ENCODE results near the gene THOC5. TPM values are rescaled to one million over a fixed set of nuclear protein-coding genes. Genes with fewer than 3 reads are reported as not detected.
"Not testable (repeated sequence)": the region's sequence is repeated elsewhere in the genome, so short reads cannot be mapped to it uniquely, and the experiment has no call there.

THOC5 gene
- 10 to 100 TPM; 61.1 to 89.7 TPM for total RNA-seq
- polyA plus RNA-seq (2013, experiment 1 of 2) = 34.9 TPM
- polyA plus RNA-seq (2013, experiment 2 of 2) = 31.4 TPM
- long read RNA-seq, experiment 1, full-length matches to known transcripts = 4 of 15 reads
- long read RNA-seq, experiment 1, partial matches to known transcripts = 6 of 15 reads
- long read RNA-seq, experiment 1, other reads (novel, unspliced or antisense) = 5 of 15 reads
- long read RNA-seq, experiment 2, full-length matches to known transcripts = 72 of 150 reads
- long read RNA-seq, experiment 2, partial matches to known transcripts = 14 of 150 reads
- long read RNA-seq, experiment 2, other reads (novel, unspliced or antisense) = 64 of 150 reads
- long read RNA-seq, experiment 3, full-length matches to known transcripts = 348 of 439 reads
- long read RNA-seq, experiment 3, partial matches to known transcripts = 8 of 439 reads
- long read RNA-seq, experiment 3, other reads (novel, unspliced or antisense) = 83 of 439 reads
- long read RNA-seq, experiment 4, full-length matches to known transcripts = 8 of 15 reads
- long read RNA-seq, experiment 4, partial matches to known transcripts = 3 of 15 reads
- long read RNA-seq, experiment 4, other reads (novel, unspliced or antisense) = 4 of 15 reads

DNA sequence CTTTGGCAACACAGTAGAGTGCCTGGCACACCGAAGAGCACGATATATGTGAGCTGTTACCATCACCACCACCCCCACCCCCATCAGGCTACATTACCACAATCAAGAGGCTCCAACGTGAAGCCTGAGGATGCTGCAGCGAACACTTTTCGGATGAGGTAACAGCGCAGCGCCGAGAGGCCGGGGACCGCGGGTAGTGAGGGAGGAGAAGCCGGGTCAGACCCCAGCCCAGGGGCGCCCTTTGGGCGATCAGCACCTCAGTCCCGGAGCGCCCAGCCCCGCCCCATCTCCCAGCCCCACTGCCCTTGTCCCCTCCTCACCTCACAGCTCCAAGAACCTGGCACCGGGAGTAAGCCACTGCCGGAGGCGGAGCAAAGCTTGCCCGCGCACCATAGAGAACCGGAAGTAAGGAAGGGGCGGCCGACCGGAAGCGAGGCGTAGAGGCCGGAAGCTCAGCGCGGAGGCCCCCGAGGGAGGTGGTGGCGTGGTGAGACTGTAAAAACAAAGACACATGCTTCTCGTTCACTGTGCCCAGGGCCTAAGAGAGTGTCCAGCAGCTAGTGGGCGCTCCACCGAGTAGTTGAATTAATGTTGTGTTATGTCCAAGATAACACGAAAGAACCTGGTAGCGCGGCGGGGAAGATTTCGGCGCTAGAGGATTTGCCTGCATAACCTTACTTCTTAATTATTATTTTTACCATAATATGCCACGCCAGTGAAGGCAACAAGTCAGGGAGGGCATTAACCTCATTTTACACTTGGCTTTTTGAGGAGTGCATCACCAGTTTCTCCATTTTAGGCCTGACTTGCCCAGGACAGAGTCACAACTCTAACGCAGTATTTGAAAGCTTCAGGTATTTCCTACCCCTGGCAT lies at the start of gene THOC5:
TSS of gene THOC5 (minus strand) at position 407 of the 874 bp plus-strand sequence. CDS start 4,610 bp downstream, outside the sequence.
- Histone ChIP-seq H3K4me3 (ENCODE audit: low read length) (peak within 1 kb of the TSS; percentile 98), H3K36me3 (ENCODE audit: control insufficient read depth, insufficient read depth, low read length) (peaks cover 56% of the 10 kb centered on the region), H3K9me3 (ENCODE audit: control insufficient read depth, low read length) (peaks cover 24% of the 10 kb centered on the region), H3K4me1 (ENCODE audit: control insufficient read depth, insufficient read depth, low read length) (no peaks in the 10 kb centered on the region), H3K27ac (ENCODE audit: low read depth, low read length) (peak within 1 kb of the TSS; percentile 84), H3K9ac (ENCODE audit: extremely low read depth, low read length, poor library complexity, severe bottlenecking) (peak within 1 kb of the TSS; percentile 92), H3K27me3 (ENCODE audit: control insufficient read depth, insufficient read depth, low read length, poor library complexity, severe bottlenecking) (no peaks in the 10 kb centered on the region)
- Mint-ChIP-seq H3K36me3 (ENCODE audit: low read depth) (peaks cover 61% of the 10 kb centered on the region), H3K4me1 (peaks cover 3% of the 10 kb centered on the region), H3K4me3 (peak within 1 kb of the TSS; percentile 89), H3K27ac (peak within 1 kb of the TSS; percentile 95), H3K27me3 (ENCODE audit: insufficient read depth) (no peaks in the 10 kb centered on the region), H3K9me3 (peaks cover 27% of the 10 kb centered on the region)
- WGBS, 2 experiments (ENCODE audit: insufficient coverage in 1 of 2, insufficient read length in 1 of 2) = 4 to 6% methylated on average over 25 to 44 of the region's 44 CpGs
- DNase-seq = peak; percentile 97
- TF ChIP-seq, protein P1, sequence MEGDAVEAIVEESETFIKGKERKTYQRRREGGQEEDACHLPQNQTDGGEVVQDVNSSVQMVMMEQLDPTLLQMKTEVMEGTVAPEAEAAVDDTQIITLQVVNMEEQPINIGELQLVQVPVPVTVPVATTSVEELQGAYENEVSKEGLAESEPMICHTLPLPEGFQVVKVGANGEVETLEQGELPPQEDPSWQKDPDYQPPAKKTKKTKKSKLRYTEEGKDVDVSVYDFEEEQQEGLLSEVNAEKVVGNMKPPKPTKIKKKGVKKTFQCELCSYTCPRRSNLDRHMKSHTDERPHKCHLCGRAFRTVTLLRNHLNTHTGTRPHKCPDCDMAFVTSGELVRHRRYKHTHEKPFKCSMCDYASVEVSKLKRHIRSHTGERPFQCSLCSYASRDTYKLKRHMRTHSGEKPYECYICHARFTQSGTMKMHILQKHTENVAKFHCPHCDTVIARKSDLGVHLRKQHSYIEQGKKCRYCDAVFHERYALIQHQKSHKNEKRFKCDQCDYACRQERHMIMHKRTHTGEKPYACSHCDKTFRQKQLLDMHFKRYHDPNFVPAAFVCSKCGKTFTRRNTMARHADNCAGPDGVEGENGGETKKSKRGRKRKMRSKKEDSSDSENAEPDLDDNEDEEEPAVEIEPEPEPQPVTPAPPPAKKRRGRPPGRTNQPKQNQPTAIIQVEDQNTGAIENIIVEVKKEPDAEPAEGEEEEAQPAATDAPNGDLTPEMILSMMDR (conservative IDR thresholded peaks at IDR 0.05) = peak; percentile 62

DNA sequence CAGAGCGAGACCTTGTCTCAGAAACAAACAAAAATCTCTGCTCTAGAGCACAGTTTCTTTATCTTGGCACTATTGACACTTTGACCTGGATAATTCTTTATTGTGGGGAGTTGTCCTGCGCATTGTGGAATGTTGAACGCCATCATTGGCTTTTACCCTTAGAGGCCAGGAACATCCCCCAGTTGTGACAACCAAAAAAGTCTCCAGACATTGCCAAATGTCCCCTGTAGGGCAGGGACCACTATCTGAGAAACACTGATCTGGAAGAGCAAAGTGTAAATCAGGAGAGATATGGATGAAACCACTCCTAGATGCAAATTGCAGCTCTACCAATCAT lies 45.1 kb upstream of the THOC5 start:
- peaks cover 4% of the 10 kb centered on the region for H3K4me1 Mint-ChIP-seq
- Histone ChIP-seq H3K36me3 (ENCODE audit: control insufficient read depth, insufficient read depth, low read length) (no peaks in the 10 kb centered on the region), H3K4me1 (ENCODE audit: control insufficient read depth, insufficient read depth, low read length) (no peaks in the 10 kb centered on the region), H3K9me3 (ENCODE audit: control insufficient read depth, low read length) (no peaks in the 10 kb centered on the region), H3K9ac (ENCODE audit: extremely low read depth, low read length, poor library complexity, severe bottlenecking) (no peak overlapping the region), H3K27me3 (ENCODE audit: control insufficient read depth, insufficient read depth, low read length, poor library complexity, severe bottlenecking) (no peaks in the 10 kb centered on the region), H3K4me3 (ENCODE audit: low read length) (no peak overlapping the region), H3K27ac (ENCODE audit: low read depth, low read length) (no peak overlapping the region)
- H3K4me3 Mint-ChIP-seq = peak overlapping the region; percentile 43
- no peak overlapping the region for H3K27ac Mint-ChIP-seq
- TF ChIP-seq, protein P1 (conservative IDR thresholded peaks at IDR 0.05) = no peak
- no peaks in the 10 kb centered on the region for H3K36me3 Mint-ChIP-seq (ENCODE audit: low read depth)
- H3K27me3 Mint-ChIP-seq (ENCODE audit: insufficient read depth) = peaks cover 21% of the 10 kb centered on the region
- peaks cover 4% of the 10 kb centered on the region for H3K9me3 Mint-ChIP-seq
- DNase-seq = no peak
- WGBS, 2 experiments (ENCODE audit: insufficient coverage in 1 of 2, insufficient read length in 1 of 2) = 97 to 100% methylated on average over 1 to 3 of the region's 3 CpGs

DNA sequence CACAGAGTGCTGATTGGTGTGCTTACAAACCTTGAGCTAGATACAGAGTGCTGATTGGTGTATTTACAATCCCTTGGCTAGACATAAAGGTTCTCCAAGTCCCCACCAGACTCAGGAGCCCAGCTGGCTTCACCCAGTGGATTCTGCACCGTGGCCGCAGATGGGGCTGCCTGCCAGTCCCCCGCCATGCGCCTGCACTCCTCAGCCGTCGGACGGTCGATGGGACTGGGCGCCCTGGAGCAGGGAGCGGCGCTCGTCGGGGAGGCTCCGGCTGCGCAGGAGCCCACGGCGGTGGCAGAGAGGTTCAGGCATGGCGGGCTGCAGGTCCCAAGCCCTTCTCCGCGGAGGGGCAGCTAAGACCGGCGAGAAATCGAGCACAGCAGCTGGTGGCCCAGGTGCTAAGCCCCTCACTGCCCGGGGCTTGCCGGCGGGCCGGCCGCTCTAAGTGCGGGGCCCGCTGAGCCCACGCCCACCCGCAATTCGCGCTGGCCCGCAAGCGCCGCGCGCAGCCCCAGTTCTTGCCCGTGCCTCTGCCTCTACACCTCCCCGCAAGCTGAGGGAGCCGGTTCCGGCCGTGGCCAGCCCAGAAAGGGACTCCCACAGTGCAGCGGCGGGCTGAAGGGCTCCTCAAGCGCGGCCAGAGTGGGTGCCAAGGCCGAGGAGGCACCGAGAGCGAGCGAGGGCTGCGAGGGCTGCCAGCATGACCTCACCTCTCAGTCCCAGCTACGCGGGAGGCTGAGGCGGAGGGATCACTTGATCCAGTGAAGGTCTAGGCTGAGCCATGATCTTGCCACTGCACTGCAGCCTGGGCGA lies 44.5 kb upstream of the THOC5 start:
- H3K27me3 Mint-ChIP-seq (ENCODE audit: insufficient read depth) = peaks cover 21% of the 10 kb centered on the region
- H3K9ac ChIP-seq (ENCODE audit: extremely low read depth, low read length, poor library complexity, severe bottlenecking); H3K27ac ChIP-seq (ENCODE audit: low read depth, low read length); H3K4me1 ChIP-seq (ENCODE audit: control insufficient read depth, insufficient read depth, low read length); H3K9me3 Mint-ChIP-seq; H3K27ac Mint-ChIP-seq; H3K4me1 Mint-ChIP-seq; H3K27me3 ChIP-seq (ENCODE audit: control insufficient read depth, insufficient read depth, low read length, poor library complexity, severe bottlenecking); H3K36me3 ChIP-seq (ENCODE audit: control insufficient read depth, insufficient read depth, low read length); H3K9me3 ChIP-seq (ENCODE audit: control insufficient read depth, low read length); H3K4me3 ChIP-seq (ENCODE audit: low read length); H3K36me3 Mint-ChIP-seq (ENCODE audit: low read depth): not testable (repeated sequence)
- peak overlapping the region; percentile 43 for H3K4me3 Mint-ChIP-seq
- peak; percentile 66 for DNase-seq
- 94 to 96% methylated on average over 40 to 57 of the region's 57 CpGs for WGBS, 2 experiments (ENCODE audit: insufficient coverage in 1 of 2, insufficient read length in 1 of 2)
